ENCODE measurements around the gene FAM124A.

FAM124A gene

DNA sequence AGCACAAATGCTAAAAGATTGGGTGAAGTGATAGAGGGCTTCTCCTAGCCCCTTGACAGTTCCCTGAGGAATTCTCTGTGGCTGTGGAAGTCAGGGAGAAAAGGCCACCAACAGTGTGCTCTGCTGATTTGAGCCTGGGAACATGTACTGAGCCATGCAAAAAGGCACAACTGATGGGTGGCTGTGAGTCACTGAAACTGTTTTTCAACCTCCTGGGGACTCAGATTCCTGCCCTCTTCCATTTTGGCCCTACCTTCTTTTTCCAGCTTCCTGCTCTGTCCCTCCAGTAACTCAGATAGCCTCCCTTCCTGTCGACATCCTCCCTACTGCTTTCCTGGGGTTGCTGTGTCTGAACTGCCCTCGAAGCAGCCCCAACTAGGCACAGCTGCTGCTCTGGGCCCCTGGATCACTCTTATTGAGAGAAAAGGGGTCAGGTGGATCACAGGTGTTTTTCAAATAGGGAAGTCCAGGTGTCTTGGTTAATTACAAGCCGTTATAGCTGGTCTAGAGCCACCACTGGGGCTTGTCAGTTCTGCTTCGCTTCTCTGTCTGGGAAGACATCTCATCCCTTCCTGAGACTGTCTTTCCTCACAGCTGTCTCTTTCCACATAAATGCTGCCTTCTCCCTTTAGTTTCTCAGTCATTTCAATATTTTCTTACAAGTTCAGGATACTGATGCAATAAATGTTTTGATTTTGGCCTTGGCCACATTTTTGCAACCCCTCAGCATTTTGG, 13.7 kb downstream of the FAM124A start:
- ChIA-PET POLR2A (no interaction called here), CTCF (interaction anchor here (2.3 to 2.6 kb wide), 2 partner anchors 16 to 111 kb away, joined by 6 to 7 read pairs; no protein-coding TSS in a partner anchor)
- DNase-seq (ENCODE audit: extremely low spot score) = no peak
- TF ChIP-seq, protein P1, sequence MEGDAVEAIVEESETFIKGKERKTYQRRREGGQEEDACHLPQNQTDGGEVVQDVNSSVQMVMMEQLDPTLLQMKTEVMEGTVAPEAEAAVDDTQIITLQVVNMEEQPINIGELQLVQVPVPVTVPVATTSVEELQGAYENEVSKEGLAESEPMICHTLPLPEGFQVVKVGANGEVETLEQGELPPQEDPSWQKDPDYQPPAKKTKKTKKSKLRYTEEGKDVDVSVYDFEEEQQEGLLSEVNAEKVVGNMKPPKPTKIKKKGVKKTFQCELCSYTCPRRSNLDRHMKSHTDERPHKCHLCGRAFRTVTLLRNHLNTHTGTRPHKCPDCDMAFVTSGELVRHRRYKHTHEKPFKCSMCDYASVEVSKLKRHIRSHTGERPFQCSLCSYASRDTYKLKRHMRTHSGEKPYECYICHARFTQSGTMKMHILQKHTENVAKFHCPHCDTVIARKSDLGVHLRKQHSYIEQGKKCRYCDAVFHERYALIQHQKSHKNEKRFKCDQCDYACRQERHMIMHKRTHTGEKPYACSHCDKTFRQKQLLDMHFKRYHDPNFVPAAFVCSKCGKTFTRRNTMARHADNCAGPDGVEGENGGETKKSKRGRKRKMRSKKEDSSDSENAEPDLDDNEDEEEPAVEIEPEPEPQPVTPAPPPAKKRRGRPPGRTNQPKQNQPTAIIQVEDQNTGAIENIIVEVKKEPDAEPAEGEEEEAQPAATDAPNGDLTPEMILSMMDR (IDR thresholded peaks at IDR 0.05; ENCODE audit: control extremely low read depth, extremely low read depth, low read depth, missing control alignments) = no peak

DNA sequence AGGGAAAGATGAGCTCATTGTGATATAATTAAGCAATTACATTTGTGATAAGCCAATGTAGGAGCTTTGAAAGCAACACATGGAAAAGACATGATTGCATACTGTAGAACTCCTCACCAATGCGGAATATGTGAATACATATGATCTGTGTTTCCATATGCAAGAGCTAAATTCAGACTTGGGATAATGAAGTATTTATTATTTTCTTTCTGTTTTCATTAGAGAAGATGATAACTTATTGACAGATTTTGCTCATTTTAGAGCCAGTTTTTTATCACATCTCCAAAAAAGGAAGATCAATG, 14.2 kb downstream of the FAM124A start:
- TF ChIP-seq, protein P1 (IDR thresholded peaks at IDR 0.05; ENCODE audit: control extremely low read depth, extremely low read depth, low read depth, missing control alignments) = no peak
- no peak for DNase-seq (ENCODE audit: extremely low spot score)
- CTCF ChIA-PET = interaction anchor here (2.3 to 3.7 kb wide), 3 partner anchors 12 to 111 kb away, joined by 6 to 12 read pairs (median 7); no protein-coding TSS in a partner anchor
- POLR2A ChIA-PET = no interaction called here

DNA sequence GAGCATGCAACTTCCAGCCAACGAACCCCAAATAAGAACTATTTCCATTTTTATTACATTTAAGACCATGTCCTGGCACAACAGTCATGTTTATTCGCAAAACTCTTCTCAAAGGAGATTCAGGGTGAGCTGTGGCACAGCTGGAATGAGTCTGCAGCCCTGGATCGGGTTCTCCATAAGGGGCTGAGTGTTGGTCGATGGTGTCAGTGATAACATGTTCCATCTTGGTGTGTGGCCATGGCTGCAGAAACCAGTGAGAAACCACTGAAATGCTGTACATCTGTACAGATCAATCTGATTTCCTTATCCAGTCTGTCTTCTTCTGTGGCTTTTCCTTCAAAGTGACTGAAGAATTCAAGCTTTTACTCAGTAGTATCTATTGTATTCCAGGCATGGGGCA, 15.2 kb downstream of the FAM124A start:
- POLR2A ChIA-PET = no interaction called here
- DNase-seq (ENCODE audit: extremely low spot score) = no peak
- TF ChIP-seq, protein P1 (IDR thresholded peaks at IDR 0.05; ENCODE audit: control extremely low read depth, extremely low read depth, low read depth, missing control alignments) = no peak
- CTCF ChIA-PET = interaction anchor here (0.9 to 3.7 kb wide), 6 partner anchors 10 to 577 kb away, joined by 4 to 12 read pairs (median 6); no protein-coding TSS in a partner anchor

DNA sequence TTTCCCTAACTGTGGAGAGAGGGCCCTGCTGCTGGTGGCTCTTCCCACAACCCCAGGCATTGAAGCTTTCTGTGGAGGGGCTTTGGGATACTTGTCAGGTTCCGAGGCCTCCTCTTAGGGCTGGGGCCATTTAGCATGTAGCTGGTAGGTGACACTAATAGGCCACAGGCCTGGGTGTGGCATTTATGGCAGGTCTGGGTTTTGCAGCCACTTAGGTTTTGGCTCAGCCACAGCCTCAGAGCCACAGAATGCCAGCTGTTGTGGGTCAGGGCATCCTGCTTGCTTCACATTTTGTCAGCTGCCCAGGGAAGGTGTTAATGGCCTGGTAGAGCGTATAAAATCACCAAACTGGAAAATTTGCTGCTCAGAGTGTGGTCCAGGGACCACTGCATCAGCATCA, 15.7 kb downstream of the FAM124A start:
- TF ChIP-seq, protein P1 (IDR thresholded peaks at IDR 0.05; ENCODE audit: control extremely low read depth, extremely low read depth, low read depth, missing control alignments) = no peak
- ChIA-PET CTCF (interaction anchor here (0.9 to 3.7 kb wide), 8 partner anchors 9 to 576 kb away, joined by 4 to 12 read pairs (median 6); no protein-coding TSS in a partner anchor), POLR2A (no interaction called here)
- no peak for DNase-seq (ENCODE audit: extremely low spot score)

DNA sequence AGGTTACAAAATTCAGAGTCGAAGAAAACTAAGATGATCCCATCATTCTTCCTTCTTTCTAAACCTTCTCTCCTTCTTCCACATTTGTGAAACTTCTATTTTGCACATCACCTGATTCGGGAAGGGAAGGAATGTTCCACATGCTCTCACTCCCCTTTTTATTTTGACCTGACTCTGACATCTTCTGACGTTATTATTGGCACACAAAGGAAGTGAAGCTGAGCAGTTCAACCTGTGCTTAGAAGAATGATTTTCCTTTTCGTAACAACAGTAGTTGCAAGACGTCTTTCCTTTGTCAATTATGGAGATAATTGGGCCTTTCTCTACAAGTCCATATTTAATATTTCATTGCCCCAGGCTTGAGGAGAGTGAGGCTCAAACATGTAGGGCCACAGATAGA, 18.0 kb downstream of the FAM124A start:
- TF ChIP-seq, protein P1 (IDR thresholded peaks at IDR 0.05; ENCODE audit: control extremely low read depth, extremely low read depth, low read depth, missing control alignments) = no peak
- DNase-seq (ENCODE audit: extremely low spot score) = no peak
- CTCF ChIA-PET = interaction anchor here (1.6 to 3.7 kb wide), 2 partner anchors 16 to 52 kb away, joined by 3 to 12 read pairs; no protein-coding TSS in a partner anchor
- POLR2A ChIA-PET = no interaction called here

DNA sequence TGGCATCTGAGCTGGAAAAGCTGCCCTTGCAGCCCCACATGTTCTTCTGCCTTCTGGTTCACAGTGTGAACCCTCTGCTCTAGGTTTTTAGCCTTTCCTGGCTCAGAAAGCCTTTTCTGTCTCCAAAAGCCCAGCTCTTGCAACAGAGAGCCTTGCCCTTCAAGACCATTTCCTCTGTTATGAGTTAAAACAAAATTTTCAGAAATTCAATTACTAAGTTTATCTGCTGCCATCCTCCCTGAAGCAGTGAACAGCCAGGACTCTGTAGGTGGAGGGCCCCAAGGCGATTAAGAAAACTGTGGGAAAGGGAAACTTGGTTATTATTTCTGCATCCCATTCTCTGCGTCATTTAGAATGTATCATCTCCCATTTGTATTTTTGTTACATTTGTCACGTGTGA, 18.8 kb downstream of the FAM124A start:
- CTCF ChIA-PET = interaction anchor here (0.8 to 1.6 kb wide), 2 partner anchors 21 to 53 kb away, joined by 3 read pairs; no protein-coding TSS in a partner anchor
- POLR2A ChIA-PET = no interaction called here
- TF ChIP-seq, protein P1 (IDR thresholded peaks at IDR 0.05; ENCODE audit: control extremely low read depth, extremely low read depth, low read depth, missing control alignments) = no peak
- no peak for DNase-seq (ENCODE audit: extremely low spot score)
